PFSK-1 (cell line): ENCODE data around the gene EMSY.

Experiments
- FOXP2 ChIP-seq: optimal IDR thresholded peaks from 2 replicates; pipeline ENCODE3; 2011; ENCODE audit warnings: borderline replicate concordance, control low read depth, inconsistent platforms; ENCODE audit not compliant: insufficient read depth; ENCODE audit errors: extremely low read length, extremely low read depth
- POLR2AphosphoS5 ChIP-seq: IDR thresholded peaks from 2 replicates; pipeline ENCODE4 v1.6.1; 2012; ENCODE audit warnings: low read depth, mild to moderate bottlenecking, control low read depth, low read length, moderate library complexity
- SIN3A ChIP-seq: IDR thresholded peaks from 2 replicates; pipeline ENCODE4 v1.6.1; 2012; ENCODE audit warnings: mild to moderate bottlenecking, low read length, moderate library complexity, borderline replicate concordance; ENCODE audit not compliant: insufficient read depth
- TAF1 ChIP-seq: IDR thresholded peaks from 2 replicates; pipeline ENCODE4 v1.6.1; 2012; ENCODE audit warnings: low read length, control low read depth, borderline replicate concordance; ENCODE audit not compliant: insufficient read depth
- TF ChIP-seq, protein P1 (sequence below), 2 experiments: IDR thresholded peaks; 2 replicates each; pipeline versions ENCODE4 v1.6.1 to v1.8.0; 2011 to 2012; ENCODE audit warnings: low read depth in 2 of 2, low read length in 2 of 2, control low read depth in 1 of 2, inconsistent platforms in 1 of 2, mild to moderate bottlenecking in 1 of 2, moderate library complexity in 1 of 2; ENCODE audit not compliant: insufficient read depth in 1 of 2

DNA sequence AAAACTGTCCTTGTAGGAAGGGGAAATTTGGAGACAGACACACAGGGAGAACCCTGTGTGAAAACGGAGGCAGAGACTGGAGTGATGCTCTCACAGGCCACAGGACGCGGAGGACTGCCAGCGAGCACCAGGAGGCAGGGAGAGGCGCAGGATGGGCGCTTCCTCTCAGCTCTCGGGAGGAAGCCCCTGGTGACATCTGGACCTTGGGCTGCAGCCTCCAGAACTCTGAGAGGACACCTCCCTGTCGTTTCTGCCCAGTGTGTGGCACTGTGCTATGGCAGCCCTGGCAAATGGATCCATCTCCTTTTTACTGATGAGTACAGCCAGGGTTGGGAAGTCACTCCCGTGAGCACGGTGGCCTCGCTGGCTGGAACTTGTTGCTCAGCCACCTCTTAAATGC lies 151.8 kb downstream of the EMSY start:
- no peak for TF ChIP-seq POLR2AphosphoS5
- no peak for TF ChIP-seq SIN3A
- no peak for TF ChIP-seq TAF1
- TF ChIP-seq, protein P1, sequence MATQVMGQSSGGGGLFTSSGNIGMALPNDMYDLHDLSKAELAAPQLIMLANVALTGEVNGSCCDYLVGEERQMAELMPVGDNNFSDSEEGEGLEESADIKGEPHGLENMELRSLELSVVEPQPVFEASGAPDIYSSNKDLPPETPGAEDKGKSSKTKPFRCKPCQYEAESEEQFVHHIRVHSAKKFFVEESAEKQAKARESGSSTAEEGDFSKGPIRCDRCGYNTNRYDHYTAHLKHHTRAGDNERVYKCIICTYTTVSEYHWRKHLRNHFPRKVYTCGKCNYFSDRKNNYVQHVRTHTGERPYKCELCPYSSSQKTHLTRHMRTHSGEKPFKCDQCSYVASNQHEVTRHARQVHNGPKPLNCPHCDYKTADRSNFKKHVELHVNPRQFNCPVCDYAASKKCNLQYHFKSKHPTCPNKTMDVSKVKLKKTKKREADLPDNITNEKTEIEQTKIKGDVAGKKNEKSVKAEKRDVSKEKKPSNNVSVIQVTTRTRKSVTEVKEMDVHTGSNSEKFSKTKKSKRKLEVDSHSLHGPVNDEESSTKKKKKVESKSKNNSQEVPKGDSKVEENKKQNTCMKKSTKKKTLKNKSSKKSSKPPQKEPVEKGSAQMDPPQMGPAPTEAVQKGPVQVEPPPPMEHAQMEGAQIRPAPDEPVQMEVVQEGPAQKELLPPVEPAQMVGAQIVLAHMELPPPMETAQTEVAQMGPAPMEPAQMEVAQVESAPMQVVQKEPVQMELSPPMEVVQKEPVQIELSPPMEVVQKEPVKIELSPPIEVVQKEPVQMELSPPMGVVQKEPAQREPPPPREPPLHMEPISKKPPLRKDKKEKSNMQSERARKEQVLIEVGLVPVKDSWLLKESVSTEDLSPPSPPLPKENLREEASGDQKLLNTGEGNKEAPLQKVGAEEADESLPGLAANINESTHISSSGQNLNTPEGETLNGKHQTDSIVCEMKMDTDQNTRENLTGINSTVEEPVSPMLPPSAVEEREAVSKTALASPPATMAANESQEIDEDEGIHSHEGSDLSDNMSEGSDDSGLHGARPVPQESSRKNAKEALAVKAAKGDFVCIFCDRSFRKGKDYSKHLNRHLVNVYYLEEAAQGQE (IDR thresholded peaks at IDR 0.05; ENCODE audit: insufficient read depth in 1 of 2, low read depth in 2 of 2, low read length in 2 of 2): no peak
- no peak for TF ChIP-seq FOXP2
